Lung (tissue), 12 donors: ENCODE data around the gene FAM149A. TPM values are rescaled to one million over a fixed set of nuclear protein-coding genes. Genes with fewer than 3 reads are reported as not detected.

Source experiments
- ATAC-seq: fragments of 200-7000 bp; cut with Tn5 transposase; one replicate; pipeline ENCODE4 v1.9.1; 2020; ENCODE audit warnings: moderate number of reproducible peaks; ENCODE audit not compliant: insufficient read depth, low FRiP score
- DNase-seq, 3 donors: peaks; one replicate each; pipeline ENCODE4 v3.0.0-alpha.2; 2013 to 2017
- H3K27ac ChIP-seq, 2 donors: one replicate each; pipeline ENCODE4 v1.5.1; 2013; ENCODE audit warnings: mild to moderate bottlenecking in 2 of 2, moderate library complexity in 2 of 2, control low read depth in 1 of 2, inconsistent platforms in 1 of 2, low read depth in 1 of 2, low read length in 1 of 2
- H3K27me3 ChIP-seq, 3 donors: one replicate each; pipeline ENCODE4 v1.5.1; 2013; ENCODE audit warnings: low read length in 2 of 3; ENCODE audit not compliant: control insufficient read depth in 3 of 3, insufficient read depth in 3 of 3
- H3K36me3 ChIP-seq, 4 donors: one replicate each; pipeline ENCODE4 v1.5.1; 2013; ENCODE audit warnings: low read length in 4 of 4, mild to moderate bottlenecking in 1 of 4, moderate library complexity in 1 of 4; ENCODE audit not compliant: control insufficient read depth in 4 of 4, insufficient read depth in 4 of 4
- H3K4me1 ChIP-seq, 5 donors: one replicate each; pipeline ENCODE4 v1.5.1; 2013; ENCODE audit warnings: low read length in 5 of 5, mild to moderate bottlenecking in 2 of 5, moderate library complexity in 1 of 5; ENCODE audit not compliant: control insufficient read depth in 5 of 5, insufficient read depth in 5 of 5
- H3K4me3 ChIP-seq: one replicate; pipeline ENCODE4 v1.5.1; 2013; ENCODE audit warnings: mild to moderate bottlenecking, control low read depth, moderate library complexity
- H3K9ac ChIP-seq, 2 donors: one replicate each; pipeline ENCODE4 v1.5.1; 2013; ENCODE audit warnings: low read length in 2 of 2, control low read depth in 1 of 2; ENCODE audit not compliant: insufficient read depth in 1 of 2
- H3K9me3 ChIP-seq, 4 donors: one replicate each; pipeline ENCODE4 v1.5.1; 2013; ENCODE audit warnings: low read length in 3 of 4, mild to moderate bottlenecking in 1 of 4, moderate library complexity in 1 of 4; ENCODE audit not compliant: control insufficient read depth in 4 of 4, insufficient read depth in 3 of 4
- WGBS, 2 donors: extraction: QIAGEN DNeasy Blood & Tissue Kit; methylation state at CpG; one replicate each; pipeline ENCODE4 v1.1.7; 2013; 5-methylcytosine and 5-hydroxymethylcytosine counted together
- polyA plus RNA-seq, 2 donors: library from polyadenylated mRNA; stranded (reverse); fragments of 200-250 nt; gene quantifications; one replicate each; pipeline ENCODE4 v1.2.1, GENCODE V29; 2013
- total RNA-seq, 2 donors: library from RNA; depleted of rRNA in 1 of 2; stranded (reverse); fragments of >200 nt in 1 of 2; gene quantifications; one replicate each; pipeline ENCODE4 v1.2.1, GENCODE V29; 2014 to 2021
- TF ChIP-seq, protein P1 (sequence below): IDR thresholded peaks from 2 replicates; pipeline ENCODE4 v1.5.1; 2012; ENCODE audit warnings: mild to moderate bottlenecking; ENCODE audit errors: control extremely low read depth, extremely low read depth
- donor health status: control.
- donor health status: control.
- donor health status: Bipolar disorder and iron deficiency.
- donor health status: healthy.
- donor health status: DM: yes; HTN: yes; CAD: no.

Gene FAM149A
- total and polyA plus RNA-seq, 4 donors, result 2.5 to 14.8 (median 13.0) TPM

DNA sequence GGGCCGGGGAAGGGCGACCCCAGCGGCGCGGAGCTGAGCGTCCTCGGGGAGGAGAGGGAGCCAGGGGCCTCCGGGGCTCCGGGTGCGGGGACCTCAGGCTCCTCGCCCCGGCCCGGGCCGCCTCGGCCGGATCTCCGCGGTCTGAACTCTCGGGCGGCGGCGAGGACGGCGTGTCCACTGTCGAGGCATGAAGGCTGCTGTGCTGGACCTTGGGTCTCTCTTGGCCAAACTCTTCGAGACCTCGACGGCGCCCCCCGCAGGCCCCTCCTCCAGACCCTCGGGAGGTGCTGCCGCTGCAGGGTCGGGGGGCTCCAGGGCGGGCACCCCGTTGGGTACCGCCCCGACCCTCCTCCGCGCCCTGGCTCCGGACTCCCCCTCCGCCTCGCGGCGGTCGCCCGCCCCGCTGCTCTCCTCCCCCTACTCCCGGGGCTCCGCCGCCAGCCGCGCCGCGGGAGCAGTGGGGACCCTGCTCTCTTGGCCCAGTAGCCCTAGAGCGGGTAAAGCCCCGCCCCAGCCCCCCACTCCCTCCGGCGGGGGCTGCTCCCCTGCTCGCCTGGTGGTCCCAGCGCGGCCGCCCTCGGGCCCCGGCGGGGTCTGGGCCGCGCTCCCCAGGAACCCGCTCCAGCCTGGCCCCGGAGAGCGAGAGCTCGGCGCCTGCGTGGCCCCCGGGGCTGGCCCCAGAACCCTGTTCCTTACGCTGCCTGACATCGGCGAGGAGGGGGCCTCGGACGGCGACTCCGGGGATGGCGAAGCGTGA is 564 bp downstream of the FAM149A start:
- H3K27me3 ChIP-seq, result no peaks in the 10 kb centered on the region
- ATAC-seq, result peak; percentile 39

GRCh38 chr4:186105647-186106321 is 1.3 kb downstream of the FAM149A start:
- peak overlapping the region in 1 of 2 donors; percentile 30 for H3K27ac ChIP-seq
- peak overlapping the region; percentile 42 to 55 for H3K9ac ChIP-seq

More for the DNA sequence above, 564 bp downstream of the FAM149A start:
- TF ChIP-seq, protein P1, sequence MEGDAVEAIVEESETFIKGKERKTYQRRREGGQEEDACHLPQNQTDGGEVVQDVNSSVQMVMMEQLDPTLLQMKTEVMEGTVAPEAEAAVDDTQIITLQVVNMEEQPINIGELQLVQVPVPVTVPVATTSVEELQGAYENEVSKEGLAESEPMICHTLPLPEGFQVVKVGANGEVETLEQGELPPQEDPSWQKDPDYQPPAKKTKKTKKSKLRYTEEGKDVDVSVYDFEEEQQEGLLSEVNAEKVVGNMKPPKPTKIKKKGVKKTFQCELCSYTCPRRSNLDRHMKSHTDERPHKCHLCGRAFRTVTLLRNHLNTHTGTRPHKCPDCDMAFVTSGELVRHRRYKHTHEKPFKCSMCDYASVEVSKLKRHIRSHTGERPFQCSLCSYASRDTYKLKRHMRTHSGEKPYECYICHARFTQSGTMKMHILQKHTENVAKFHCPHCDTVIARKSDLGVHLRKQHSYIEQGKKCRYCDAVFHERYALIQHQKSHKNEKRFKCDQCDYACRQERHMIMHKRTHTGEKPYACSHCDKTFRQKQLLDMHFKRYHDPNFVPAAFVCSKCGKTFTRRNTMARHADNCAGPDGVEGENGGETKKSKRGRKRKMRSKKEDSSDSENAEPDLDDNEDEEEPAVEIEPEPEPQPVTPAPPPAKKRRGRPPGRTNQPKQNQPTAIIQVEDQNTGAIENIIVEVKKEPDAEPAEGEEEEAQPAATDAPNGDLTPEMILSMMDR, result no peak
- Histone ChIP-seq H3K4me1 (peaks cover 0 to 15% (median 6%) of the 10 kb centered on the region in 5 donors), H3K4me3 (peak overlapping the region; percentile 59), H3K9ac (peak overlapping the region; percentile 42 to 55), H3K36me3 (peaks cover 0 to 2% (median 0%) of the 10 kb centered on the region in 4 donors), H3K27ac (peak overlapping the region in 1 of 2 donors; percentile 59), H3K9me3 (no peaks in the 10 kb centered on the region)
- WGBS, 2 donors, result 1 to 2% methylated on average over 44 to 83 of the region's 83 CpGs
- DNase-seq, result peak; percentile 42 to 52 (median 52)

GRCh38 chr4:186107947-186108346 is 3.4 kb downstream of the FAM149A start:
- ATAC-seq, result no peak
- no peak for DNase-seq
- Histone ChIP-seq H3K9me3 (no peaks in the 10 kb centered on the region), H3K9ac (no peak overlapping the region), H3K36me3 (peaks cover 0 to 2% (median 0%) of the 10 kb centered on the region in 4 donors), H3K27me3 (no peaks in the 10 kb centered on the region), H3K4me3 (no peak overlapping the region), H3K4me1 (peaks cover 0 to 15% (median 6%) of the 10 kb centered on the region in 5 donors), H3K27ac (no peak overlapping the region)
- 79 to 86% methylated on average over 4 of the region's 4 CpGs for WGBS, 2 donors
- TF ChIP-seq, protein P1, result no peak

More at GRCh38 chr4:186105647-186106321, 1.3 kb downstream of the FAM149A start:
- ATAC-seq (peak; percentile 44), DNase-seq (peak; percentile 26 to 63 (median 48))
- WGBS, 2 donors, result 20 to 25% methylated on average over 17 of the region's 17 CpGs
- peaks cover 0 to 2% (median 0%) of the 10 kb centered on the region in 4 donors for H3K36me3 ChIP-seq
- peak overlapping the region; percentile 59 for H3K4me3 ChIP-seq
- H3K4me1 ChIP-seq, result peaks cover 0 to 15% (median 6%) of the 10 kb centered on the region in 5 donors
- TF ChIP-seq, protein P1, result no peak
- H3K27me3 ChIP-seq, result no peaks in the 10 kb centered on the region
- H3K9me3 ChIP-seq, result no peaks in the 10 kb centered on the region
